UCSD-AML1 (cell line): ENCODE results near the gene MAPK1.
A peak's percentile ranks its signal among the peaks of the same experiment; 100 is the strongest.
"Not testable (repeated sequence)": the region's sequence is repeated elsewhere in the genome, so short reads cannot be mapped to it uniquely, and the experiment has no call there.

ENCODE experiments used
- DNase-seq: peaks from one replicate; lab custom pipeline; 2025; ENCODE audit not compliant: unreplicated experiment; lab: John Stamatoyannopoulos, UW

Gene MAPK1

DNA sequence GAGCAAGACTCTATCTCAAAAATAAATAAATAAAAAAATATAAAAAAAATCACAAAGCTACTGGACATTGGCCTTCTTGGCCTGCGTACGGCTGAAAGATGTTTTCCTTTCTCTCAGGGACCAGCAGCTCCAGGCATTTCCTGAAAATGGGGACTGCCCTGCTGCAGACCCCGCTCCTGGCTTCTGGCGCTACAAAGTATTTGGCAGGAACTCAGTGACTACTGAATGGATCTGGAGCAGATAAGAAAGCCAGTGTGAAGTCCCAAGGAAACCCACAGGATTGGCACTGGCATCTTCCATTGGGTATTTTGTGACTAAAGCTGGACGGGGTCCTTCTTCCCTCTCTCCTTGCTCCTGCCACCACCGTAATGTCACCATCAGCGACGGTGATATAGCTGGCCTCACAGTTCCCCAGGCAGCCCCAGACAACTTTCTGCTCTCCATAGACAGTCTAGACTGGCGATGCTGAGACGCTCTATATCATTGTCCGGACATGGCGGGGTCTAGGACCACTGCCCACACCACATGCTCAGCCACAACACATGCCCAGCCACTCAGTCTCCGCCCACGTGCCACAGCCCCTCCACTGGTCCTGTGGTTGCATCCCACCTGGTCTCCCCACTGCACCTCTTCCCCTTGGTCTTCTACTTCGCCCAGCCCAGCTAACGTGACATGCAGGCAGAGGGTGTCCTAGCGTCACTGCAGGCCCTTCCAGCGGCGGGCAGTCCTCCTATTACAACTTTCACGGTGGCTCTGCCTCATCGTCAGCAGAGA, 109.2 kb downstream of the MAPK1 start:
- DNase-seq = no peak

DNA sequence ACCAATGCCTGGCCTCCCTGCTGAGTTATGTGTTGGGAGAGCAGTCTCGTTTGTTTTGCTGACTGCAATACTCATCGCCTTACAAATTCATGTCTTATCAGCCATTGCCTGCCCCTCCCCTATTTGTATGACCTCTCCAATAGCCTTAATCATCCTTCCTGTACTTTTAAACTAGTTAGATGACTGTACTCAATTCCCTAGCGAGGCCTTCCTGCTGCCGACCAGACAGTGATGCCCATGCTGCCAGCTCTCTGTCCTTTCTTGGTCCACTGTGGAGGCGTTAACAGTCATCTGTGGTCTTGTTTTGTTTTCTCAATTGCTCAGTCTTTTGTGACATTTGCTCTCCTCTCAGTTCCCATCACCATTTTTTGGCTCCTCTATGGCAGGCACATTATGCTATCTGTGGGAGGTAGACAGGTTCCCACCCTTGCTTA, 111.6 kb downstream of the MAPK1 start:
- DNase-seq = no peak

DNA sequence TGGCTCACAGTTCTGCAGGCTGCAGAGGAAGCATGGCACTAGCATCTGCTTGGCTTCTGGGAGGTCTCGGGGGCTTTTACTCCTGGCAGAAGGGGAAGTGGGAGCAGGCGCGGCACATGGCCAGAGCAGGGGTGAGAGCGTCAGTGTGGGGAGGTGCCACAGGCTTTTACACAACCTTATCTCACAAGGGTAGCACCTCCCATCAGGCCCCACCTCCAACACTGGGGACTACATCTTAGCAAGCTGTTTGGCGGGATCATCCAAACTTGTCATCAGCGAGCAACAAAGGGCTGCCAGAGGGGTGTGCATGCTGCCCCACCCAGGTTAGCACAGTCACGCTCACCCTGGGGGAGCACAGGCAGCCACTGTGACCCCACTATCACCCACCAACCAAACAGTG, 112.9 kb downstream of the MAPK1 start:
- DNase-seq = no peak

DNA sequence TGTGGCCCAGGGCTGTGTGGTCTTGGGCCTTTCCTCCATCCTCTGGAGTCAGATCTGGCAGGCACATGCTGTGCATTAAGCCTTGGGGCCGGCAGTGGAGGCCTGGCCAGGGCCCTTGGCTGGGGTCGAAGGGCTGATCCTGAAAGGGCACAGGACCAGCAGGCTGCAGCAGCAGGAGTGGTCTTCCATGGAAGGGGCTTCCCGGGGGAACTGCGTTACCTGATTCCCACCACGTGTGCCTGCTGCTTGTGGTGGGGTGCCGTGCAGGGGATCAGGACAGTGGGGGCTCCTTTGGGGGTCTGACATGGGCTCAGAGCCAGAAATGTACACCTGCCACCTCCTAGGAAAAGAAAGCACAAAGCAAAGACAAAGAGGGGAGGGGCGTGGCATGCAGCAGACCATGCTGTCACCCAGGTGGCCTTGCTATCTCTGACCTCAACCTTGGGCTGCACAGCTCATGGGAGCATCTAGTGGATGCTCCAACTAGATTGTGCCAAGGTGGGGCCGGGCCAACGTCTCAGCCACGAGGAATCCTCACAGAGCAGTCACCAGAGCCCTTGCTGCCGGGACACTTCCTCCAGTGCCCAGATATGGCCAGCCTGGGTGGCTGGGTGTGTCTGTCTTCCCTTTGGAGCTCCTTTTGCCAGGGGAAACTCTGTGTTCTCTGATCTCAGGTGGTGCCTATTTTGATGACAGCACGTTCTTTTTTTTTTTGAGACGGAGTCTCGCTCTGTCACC, 113.9 kb downstream of the MAPK1 start:
- no peak for DNase-seq

DNA sequence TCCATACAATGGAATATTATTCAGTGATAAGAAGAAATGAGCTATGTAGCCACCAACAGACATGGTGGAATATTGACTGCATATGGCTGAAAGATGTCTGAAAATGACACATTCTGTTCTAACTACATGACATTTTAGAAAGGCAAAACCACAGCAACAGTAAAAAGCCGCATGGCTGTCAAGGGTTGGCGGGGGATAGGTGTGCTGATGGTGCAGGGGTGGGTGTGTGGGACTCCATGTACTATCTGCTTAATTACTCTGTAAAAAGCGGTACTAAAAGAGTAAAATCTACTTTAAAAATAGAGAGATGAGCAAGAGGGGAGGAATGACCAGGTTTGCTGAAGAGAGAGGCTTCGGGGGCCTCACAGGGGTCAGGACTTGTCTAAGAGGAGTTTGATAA, 115.2 kb downstream of the MAPK1 start:
- no peak for DNase-seq

DNA sequence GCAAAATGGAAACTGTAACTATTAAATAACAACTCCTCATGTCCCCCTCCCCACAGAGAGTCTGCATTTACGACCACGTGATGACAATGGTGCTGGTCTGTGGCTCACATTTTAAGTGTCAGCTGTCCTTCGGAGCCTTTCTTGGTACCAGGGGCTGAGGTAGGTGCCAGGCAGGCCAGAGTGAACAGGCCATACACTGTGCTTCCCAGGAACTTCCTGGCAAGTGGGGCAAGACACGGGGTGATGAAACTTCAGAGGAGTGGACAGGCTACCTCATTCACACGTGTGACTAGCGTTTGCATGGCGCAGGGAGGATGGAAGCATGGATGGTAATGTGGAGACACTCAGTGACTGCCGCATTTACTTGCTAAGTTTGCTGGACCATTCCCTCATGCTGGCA, 121.5 kb downstream of the MAPK1 start:
- no peak for DNase-seq

DNA sequence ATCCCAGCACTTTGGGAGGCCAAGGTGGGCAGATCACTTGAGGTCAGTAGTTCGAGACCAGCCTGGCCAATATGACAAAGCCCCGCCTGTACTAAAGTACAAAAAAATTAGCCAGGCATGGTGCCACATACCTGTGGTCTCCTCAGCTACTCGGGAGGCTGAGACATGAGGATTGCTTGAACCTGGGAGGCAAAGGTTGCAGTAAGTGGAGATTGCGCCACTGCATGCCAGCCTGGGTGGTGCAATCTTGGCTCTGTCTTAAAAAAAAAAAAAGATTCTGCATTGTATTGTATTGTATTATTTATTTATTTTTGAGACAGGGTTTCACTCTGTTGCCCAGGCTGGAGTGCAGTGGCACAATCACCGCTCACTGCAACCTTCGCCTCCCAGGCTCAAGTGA, 122.5 kb downstream of the MAPK1 start:
- not testable (repeated sequence) for DNase-seq

DNA sequence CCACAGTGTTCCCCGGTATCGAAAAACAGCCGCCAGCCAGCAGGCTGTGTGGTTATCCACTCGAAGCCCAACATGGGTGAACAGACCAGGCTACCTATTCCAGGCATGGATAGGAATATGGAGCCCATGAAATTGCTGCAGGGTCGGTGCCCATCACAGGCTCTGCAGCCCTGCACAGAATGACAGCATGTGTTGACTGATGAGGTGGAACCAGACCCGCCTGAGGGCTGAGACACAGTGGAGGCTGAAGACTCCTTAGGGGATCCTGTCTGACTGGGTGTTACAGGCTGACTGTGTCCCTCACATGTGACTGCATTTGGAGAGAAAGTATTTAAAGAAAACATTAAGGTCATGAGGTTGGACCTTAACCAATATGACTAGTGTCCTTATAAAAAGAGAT, 125.7 kb downstream of the MAPK1 start:
- no peak for DNase-seq

DNA sequence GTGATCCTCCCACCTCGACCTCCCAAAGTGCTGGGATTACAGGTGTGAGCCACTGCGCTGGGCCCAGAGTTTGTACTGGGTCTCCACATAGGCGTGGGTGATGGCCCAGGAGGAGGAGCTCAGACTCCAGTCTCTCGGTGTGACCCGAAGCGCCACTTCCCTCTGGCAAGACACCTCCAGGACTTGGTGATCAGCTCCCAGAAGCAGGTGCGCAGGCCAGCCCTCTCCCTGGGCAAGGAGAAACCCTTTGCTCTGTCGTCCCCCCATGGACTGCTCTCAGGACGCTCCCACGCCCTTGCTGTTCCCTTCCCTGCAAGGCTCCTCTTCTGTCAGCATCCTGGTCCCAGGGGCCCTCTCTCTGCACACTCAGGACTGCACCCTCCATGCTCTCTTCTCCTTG, 126.4 kb downstream of the MAPK1 start:
- DNase-seq = no peak

DNA sequence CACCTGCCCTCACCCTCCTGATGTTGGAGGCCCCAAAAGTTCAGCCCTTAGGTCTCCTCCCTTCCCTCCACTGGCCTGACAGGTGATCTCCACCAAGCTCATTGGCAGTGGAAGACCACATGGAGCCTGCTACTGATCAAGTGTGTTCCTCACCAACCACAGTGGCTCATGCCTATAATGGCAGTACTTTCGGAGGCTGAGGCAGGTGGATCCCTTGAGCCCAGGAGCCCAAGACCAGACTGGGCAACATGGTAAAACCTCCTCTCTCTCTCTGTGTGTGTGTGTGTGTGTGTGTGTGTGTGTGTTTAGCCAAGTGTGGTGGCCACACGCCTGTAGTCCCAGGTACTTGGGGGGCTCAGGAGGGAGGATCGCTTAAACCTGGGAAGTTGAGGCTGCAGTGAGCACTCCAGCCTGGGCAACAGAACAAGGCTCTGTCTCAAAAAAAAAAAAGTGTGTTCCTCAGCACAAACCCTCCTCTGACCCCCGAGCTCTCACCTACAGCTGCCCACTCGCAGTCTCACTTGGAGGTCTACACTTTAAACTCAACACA, 127.5 kb downstream of the MAPK1 start:
- no peak for DNase-seq

DNA sequence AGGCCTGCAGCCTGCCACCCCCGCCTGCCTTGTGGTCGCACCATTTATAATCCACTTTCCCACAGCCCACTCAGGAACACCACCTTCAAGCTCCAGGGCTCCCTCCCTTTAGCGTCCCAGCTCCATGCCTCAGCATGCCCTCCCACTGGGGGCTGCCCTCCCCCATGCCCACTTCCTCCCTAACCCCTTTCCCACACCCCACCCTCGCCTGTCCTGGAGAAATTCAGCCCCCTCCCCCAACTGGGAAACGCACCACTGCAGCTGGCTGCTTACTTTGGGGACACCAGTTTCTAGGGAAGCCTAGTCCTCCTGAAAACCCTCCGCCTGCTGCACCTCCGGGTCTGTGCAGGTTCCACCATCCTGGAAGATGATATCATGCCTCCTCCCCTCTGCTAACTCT, 128.5 kb downstream of the MAPK1 start:
- no peak for DNase-seq

DNA sequence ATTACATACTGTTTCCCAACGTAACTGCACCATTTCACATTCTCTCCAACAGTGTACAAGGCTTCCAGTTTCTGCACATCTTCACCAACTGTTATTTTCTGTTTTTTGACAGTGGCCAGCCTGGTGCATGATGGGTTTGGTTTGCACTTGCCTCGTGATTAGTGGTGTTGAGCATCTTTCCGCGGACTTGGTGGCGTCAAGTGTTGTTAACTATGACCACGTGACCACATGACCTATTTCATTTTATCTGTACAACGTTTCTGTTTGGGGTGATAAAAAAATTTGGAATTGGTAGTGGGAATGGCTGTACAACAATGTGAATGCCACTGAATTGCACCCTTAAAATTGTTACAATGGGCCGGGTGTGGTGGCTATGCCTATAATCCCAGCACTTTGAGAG, 129.4 kb downstream of the MAPK1 start:
- no peak for DNase-seq

DNA sequence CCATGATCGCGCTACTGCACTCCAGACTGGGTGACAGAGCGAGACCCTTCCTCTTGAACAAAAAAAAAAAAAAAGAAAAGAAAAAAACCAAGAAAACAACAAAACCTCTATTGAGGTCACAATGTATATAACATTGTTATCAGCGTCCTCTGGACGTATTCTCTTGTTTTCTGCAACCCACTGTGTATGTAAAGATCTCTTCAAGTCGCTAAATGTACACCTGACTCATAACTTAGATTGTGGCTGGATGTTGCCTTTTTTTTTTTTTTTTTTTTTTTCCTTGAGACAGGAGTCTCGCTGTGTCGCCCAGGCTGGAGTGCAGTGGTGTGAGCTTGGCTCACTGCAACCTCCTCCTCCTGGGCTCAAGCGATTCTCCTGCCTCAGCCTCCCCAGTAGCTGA, 130.5 kb downstream of the MAPK1 start:
- no peak for DNase-seq

DNA sequence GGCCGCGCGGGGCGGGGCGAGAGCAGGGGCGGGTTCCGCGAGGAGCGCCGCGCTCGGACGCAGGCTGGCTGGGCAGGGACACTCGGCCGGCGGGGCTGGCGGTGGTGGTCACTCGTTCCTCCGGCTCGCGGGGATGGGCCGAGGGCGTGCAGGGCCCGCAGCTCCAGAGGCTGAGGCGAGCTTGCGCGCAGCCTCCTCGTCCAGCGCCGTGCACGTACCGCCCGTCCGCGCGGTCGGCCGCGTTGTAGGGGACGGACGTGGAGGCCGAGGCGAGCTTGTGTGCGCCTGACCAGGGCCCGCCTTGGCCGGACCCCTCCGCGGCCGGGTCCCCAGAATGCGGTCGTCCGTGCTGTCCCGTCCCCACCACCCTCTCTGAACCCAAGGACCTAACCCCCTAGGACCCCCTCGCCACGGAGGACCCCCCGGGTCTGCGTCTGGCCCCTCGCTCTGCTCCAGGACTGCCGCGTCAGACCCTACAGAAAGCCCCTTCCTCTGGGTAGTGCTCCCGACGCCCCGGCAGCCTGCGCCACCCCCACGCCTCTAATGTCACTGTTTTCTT, 131.3 kb downstream of the MAPK1 start:
- DNase-seq = no peak

DNA sequence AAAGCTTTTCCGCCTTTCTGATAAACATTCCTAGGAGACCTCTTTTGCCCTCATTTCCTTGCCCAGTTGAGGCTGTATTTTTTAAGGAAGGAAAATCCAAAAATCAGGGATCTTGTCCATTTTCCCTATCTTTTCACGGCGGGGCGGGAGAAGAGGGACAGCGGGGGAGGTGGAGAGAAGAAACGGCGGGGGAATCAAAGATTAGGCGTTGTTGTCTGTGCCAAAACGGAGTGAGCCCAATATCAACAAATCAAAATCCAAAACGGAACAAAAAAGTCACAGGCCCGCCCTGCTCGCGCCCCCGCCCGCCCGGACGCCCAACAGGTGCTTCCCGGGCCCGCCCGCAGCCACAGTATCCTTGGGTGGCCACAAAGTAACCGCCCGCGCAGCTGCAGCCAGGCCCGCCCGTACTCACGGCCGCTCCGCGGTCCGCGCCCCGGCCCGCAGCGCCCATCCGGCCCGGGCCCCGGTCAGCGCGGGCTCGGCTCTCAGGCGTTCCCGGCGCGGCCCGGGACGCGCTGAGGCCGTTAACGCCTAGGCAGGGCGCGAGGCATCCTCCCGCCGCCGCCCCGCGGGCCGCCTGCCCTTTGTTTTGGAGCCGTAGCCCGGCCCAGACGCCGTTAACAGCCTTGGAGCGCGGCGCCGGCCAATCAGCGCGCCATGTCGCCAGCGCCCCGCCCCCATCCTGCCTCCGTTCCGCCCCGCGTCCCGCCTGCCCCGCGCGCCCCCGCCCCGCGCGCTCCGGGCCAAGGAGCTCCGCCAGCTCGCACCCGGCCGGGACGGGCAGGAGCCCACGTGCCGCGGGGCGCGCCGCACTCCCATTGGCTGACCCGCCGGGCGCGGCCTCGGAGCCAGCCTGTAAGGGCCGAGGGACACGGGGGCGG, 132.0 kb downstream of the MAPK1 start, which contains the start of gene YPEL1:
YPEL1 (minus strand) TSS at position 595 of the 884 bp plus-strand sequence. CDS start 25,050 bp downstream, outside the sequence.
- peak; percentile 96 for DNase-seq

DNA sequence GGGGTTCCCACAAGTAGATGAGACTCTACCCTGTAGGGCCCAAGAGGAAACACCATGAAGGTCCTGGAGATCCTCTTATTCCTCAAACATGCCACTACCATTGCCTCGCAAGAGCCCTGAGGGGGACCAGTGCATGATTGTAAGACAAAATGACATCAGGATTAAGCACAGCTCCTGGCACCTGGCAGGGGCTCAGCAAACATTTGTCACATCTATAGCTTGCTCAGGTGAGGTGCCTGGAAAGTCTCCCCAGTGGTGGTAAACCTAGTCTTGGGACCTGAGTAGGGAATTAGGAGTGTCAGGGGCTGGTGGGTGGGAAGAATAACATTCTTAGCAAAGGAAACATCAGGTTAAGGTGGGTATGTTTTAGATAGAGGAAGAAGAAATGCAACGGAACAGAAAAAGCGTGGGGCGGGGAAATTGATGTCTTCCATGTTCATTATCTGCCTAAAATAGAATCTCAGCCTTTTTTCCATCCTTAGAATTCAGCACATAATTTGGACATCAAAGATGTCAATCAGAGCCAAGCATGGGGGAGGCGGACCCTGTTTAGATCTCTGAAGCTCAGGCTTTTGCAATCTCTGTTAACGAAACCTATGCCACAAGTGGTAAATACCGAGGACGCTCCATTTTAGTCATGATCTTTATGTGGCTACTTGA, 132.8 kb downstream of the MAPK1 start:
- DNase-seq = no peak

DNA sequence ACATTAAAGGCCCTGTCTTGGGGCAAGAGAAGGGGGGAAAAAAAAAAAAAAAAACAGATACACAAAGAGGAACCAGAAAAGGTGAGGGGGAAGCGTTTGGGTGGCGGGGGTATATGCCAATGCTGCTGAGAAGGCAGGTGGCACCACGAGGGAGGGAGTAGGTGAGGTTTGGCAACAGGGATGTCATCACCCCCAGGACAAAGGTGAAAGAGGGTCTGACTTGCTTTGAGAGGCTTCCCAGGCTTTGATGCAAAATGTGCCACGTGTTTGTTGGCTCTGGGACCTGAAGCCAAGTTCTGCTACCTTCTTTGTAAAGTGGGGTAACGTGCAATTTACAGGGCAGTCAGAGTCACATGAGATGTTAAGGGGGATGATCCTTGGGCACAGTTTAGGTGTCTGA, 135.9 kb downstream of the MAPK1 start:
- DNase-seq = no peak

DNA sequence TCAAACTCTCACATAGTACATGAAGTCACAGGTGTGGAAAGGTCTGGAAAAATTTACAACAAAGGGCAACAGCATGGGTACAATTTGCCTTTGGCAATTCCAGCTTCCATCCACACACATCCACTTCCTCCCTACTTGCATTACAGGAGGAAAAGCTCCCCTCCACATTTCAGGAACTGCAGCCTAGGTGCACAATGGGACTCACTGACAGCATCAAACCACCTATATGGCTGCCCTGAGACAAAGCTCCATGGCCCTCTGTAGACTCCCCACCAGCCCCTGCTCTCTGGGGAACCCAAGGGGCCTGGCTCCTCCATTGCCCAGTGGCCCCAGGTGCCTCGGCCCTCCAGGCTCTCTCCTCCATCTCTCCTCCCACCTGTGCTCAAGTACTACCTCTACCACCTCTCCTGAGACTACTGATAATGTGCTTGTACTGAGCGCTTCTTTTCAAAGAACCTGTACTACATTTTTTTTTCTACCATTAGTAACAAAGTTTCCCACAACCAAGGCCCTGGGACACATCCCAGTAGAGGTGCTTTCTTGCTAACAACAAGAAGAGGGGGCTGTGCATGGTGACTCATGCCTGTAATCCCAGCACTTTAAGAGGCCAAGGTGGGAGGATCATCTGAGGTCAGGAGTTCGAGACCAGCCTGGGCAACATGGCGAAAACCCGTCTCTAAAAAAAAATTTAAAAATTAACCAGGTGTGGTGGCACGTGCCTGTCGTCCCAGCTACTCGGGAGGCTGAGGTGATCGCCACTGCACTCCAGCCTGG, 136.7 kb downstream of the MAPK1 start:
- no peak for DNase-seq

DNA sequence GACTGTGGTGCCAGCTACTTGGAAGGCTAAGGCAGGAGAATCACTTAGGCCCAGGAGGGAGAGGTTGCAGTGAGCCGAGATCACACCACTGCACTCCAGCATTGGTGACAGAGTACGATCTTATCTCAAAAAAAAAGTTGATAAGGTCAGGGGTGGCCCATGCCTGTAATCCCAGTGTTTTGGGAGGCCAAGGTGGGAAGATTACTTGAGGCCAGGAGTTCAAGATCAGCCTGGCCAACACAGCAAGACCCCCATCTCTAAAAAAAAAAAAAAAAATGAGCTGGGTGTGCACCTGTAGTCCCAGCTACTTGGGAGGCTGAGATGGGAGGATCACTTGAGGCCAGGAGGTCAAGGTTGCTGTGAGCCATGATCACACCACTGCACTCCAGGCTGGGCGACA, 138.3 kb downstream of the MAPK1 start:
- DNase-seq = not testable (repeated sequence)

DNA sequence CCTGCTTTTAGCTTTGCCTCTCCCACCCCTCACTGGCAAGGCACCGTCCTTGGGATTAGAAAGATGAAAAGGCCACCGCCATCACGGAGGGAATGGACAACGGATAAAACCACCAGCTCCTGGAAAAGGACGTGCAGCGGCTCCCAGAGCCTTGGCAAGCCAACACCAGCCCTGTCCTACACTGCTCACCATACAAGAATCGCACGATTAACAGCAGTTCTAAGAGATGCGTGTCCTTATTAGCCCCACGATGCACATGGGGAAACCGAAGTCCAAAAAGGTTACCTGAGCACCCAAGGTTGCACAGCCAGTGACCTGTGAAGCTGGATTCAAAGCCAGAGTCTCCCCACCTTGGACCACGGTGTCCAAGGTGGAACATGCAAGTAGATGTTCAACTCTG, 139.2 kb downstream of the MAPK1 start:
- no peak for DNase-seq
